GM12875 (cell line): ENCODE measurements around the gene TLE1.

Source experiments
- H3K4me3 ChIP-seq: one replicate; pipeline ENCODE4 v1.5.1; 2011; ENCODE audit warnings: low read depth, low read length, control low read depth
- TF ChIP-seq, protein P1 (sequence below): IDR thresholded peaks from 2 replicates; pipeline ENCODE4 v1.5.1; 2011; ENCODE audit warnings: low read depth, mild to moderate bottlenecking, control low read depth, inconsistent platforms, low read length, moderate library complexity, borderline replicate concordance; ENCODE audit not compliant: insufficient read depth

TLE1 gene

DNA sequence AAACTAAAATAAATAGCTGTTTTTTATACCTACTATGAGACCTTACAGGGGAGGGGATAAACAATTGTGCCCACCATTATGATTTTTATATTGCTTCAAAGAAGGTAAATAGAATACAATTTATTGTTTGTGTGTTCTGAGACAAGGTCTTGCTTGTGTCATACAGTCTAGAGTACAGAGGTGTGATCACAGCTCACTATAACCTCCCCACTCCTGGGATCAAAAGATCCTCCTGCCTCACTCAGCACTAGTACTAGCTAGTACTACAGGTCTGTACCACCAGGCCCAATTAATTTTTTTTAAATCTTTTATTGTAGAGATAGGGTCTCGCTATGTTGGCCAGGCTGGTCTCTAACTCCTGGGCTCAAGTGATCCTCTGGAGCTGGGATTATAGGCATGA lies 11.3 kb downstream of the TLE1 start:
- TF ChIP-seq, protein P1, sequence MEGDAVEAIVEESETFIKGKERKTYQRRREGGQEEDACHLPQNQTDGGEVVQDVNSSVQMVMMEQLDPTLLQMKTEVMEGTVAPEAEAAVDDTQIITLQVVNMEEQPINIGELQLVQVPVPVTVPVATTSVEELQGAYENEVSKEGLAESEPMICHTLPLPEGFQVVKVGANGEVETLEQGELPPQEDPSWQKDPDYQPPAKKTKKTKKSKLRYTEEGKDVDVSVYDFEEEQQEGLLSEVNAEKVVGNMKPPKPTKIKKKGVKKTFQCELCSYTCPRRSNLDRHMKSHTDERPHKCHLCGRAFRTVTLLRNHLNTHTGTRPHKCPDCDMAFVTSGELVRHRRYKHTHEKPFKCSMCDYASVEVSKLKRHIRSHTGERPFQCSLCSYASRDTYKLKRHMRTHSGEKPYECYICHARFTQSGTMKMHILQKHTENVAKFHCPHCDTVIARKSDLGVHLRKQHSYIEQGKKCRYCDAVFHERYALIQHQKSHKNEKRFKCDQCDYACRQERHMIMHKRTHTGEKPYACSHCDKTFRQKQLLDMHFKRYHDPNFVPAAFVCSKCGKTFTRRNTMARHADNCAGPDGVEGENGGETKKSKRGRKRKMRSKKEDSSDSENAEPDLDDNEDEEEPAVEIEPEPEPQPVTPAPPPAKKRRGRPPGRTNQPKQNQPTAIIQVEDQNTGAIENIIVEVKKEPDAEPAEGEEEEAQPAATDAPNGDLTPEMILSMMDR: no peak
- no peak overlapping the region for H3K4me3 ChIP-seq

DNA sequence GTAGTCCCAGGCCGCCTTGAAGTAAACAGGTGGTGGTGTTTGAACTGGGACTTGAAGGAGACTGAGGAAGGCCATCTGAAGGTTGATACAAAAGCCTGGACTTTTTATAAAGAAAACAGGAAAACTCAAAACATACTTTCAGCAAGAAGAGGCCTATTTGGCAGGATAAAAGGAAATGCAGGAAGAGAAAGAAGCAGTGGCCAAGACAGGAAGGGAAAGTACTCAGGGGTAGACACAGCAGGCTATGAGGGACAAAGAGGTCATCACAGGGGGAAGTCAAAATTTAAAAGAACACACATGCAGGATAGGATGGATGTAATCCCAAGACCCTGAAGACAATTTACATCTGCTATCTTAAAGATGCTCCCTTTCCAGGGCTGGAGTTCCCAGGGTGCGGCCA lies 13.0 kb downstream of the TLE1 start:
- TF ChIP-seq, protein P1: no peak
- no peak overlapping the region for H3K4me3 ChIP-seq

GRCh38 chr9:81673310-81673709 lies 16.0 kb downstream of the TLE1 start:
- no peak overlapping the region for H3K4me3 ChIP-seq
- TF ChIP-seq, protein P1: no peak

DNA sequence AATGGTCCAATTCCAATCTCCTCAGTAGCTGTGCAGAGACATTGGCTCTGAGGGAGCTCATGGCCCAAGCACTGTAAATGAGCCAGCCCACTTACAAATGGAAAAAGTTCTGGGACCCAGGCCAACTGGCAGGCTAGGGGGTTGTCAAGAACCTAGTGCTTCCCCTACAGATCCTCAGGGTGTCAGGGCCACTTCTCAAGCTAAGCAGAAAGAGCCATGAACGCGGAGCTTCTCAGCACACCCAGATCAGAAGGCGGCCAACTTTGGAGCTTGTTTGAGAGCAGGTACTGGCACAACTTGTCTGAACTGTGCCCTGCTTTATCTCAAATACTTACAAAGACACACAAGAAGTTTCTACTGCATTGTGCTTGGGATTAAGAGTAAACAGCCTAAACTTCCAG lies 17.5 kb downstream of the TLE1 start:
- H3K4me3 ChIP-seq: no peak overlapping the region
- TF ChIP-seq, protein P1: no peak

DNA sequence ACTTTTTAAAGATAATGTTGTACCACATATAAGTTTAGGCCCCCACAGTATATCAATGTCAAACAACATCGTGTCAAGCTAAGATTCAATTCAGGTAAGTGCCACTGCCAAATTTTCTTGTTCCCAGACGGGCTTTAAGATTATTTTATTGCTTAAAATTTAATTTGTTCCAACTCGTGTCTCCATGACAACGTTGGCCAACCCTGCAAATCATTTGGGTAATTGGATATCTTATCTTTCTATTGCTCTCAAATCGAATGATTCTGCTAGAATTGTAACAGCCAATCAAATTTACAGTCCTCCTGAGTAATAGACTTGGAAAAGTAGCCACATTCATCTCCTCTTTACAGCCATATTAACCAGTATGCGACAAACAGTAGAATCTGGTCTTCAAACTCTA lies 19.5 kb downstream of the TLE1 start:
- no peak overlapping the region for H3K4me3 ChIP-seq
- TF ChIP-seq, protein P1: no peak

- TF ChIP-seq, protein P1: no peak
- no peak overlapping the region for H3K4me3 ChIP-seq
Observed at GRCh38 chr9:81669041-81669651, 20.2 kb downstream of the TLE1 start.

DNA sequence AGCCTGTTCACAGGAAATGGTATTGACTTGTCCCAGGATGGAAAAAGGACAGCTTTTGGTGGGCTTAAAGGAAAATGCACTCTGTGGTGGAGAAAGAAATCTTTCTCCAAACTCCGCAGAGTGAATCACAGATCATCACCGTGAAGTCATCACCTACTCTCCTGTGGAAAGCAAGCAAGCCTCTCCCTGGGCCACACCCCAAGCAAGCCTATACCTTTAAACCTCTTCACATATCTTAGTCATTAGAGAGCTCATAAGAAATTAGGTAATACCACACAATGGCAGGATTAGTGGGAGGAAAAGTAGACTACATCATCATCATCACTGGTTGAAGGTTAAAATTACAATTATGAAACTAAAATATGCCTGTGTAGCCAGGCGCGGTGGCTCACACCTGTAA lies 23.2 kb downstream of the TLE1 start:
- TF ChIP-seq, protein P1: no peak

More for the DNA sequence above, 23.2 kb downstream of the TLE1 start:
- H3K4me3 ChIP-seq: no peak overlapping the region
